Keratinocyte (primary cell): ENCODE data around the gene TSPAN17. TPM values are rescaled to one million over a fixed set of nuclear protein-coding genes. Genes with fewer than 3 reads are reported as not detected.

ENCODE experiments used
- DNase-seq: peaks from one replicate; pipeline ENCODE4 v3.0.0-alpha.2; 2011; ENCODE audit warnings: low read depth, missing footprints, low spot score
- FAIRE-seq: peaks from 2 replicates; lab custom pipeline; 2011; peaks lifted over from hg19 to GRCh38; lab: Jason Lieb, UNC
- H2AFZ ChIP-seq: 2 replicates; pipeline ENCODE4 v1.6.0; 2012; ENCODE audit warnings: low read length, control low read depth, inconsistent platforms; ENCODE audit not compliant: control insufficient read depth
- H3K27ac ChIP-seq: 2 replicates; pipeline ENCODE4 v1.5.1; 2011; ENCODE audit warnings: low read length; ENCODE audit not compliant: control insufficient read depth, insufficient read depth
- H3K27me3 ChIP-seq: 3 replicates; pipeline ENCODE4 v1.6.0; 2011; ENCODE audit warnings: low read length; ENCODE audit not compliant: control insufficient read depth, insufficient read depth; ENCODE audit errors: extremely low read depth
- H3K36me3 ChIP-seq, 2 experiments: 2 replicates in 1 of 2; 3 replicates in 1 of 2; pipeline ENCODE4 v1.5.1; 2011; ENCODE audit warnings: low read length in 2 of 2, mild to moderate bottlenecking in 1 of 2; ENCODE audit not compliant: control insufficient read depth in 2 of 2, insufficient read depth in 2 of 2; ENCODE audit errors: extremely low read depth in 1 of 2
- H3K4me1 ChIP-seq: 3 replicates; pipeline ENCODE4 v1.5.1; 2011; ENCODE audit warnings: low read length; ENCODE audit not compliant: control insufficient read depth, insufficient read depth; ENCODE audit errors: extremely low read depth
- H3K4me2 ChIP-seq: 3 replicates; pipeline ENCODE4 v1.6.0; 2011; ENCODE audit warnings: low read depth, low read length; ENCODE audit not compliant: control insufficient read depth, insufficient read depth; ENCODE audit errors: extremely low read depth
- H3K4me3 ChIP-seq, 3 experiments: fragments of 200-600 bp in 1 of 3; sonication (generic) in 1 of 3; 2 replicates in 2 of 3; 3 replicates in 1 of 3; pipeline ENCODE4 v1.5.1; 2011 to 2016; ENCODE audit warnings: low read length in 3 of 3, mild to moderate bottlenecking in 3 of 3, control low read depth in 2 of 3, inconsistent platforms in 1 of 3, low read depth in 1 of 3, mixed read lengths in 1 of 3, mixed run types in 1 of 3, moderate library complexity in 1 of 3; ENCODE audit not compliant: control insufficient read depth in 2 of 3, insufficient read depth in 2 of 3; ENCODE audit errors: extremely low read depth in 1 of 3
- H3K79me2 ChIP-seq: 2 replicates; pipeline ENCODE4 v1.6.0; 2012; ENCODE audit warnings: low read length; ENCODE audit not compliant: control insufficient read depth, insufficient read depth
- H3K9ac ChIP-seq: 3 replicates; pipeline ENCODE4 v1.6.0; 2011; ENCODE audit warnings: low read length; ENCODE audit not compliant: control insufficient read depth, insufficient read depth; ENCODE audit errors: extremely low read depth
- H3K9me1 ChIP-seq: 3 replicates; pipeline ENCODE4 v1.6.0; 2011; ENCODE audit warnings: low read length; ENCODE audit not compliant: control insufficient read depth, insufficient read depth; ENCODE audit errors: extremely low read depth
- H3K9me3 ChIP-seq: 2 replicates; pipeline ENCODE4 v1.5.1; 2012; ENCODE audit warnings: low read depth, low read length; ENCODE audit not compliant: control insufficient read depth
- H4K20me1 ChIP-seq: 3 replicates; pipeline ENCODE4 v1.6.0; 2011; ENCODE audit warnings: low read length; ENCODE audit not compliant: control insufficient read depth, insufficient read depth; ENCODE audit errors: extremely low read depth
- EZH2 ChIP-seq: IDR thresholded peaks from one replicate; pipeline ENCODE4 v1.6.1; 2012; ENCODE audit warnings: inconsistent platforms, mild to moderate bottlenecking, low read length, moderate library complexity
- dilution Hi-C: fragments of 300-500 bp; cut with MboI; formaldehyde crosslinking; loops from one replicate; pipeline ENCODE4 v1.7.0; 2020; ENCODE audit warnings: low sequenced_read_pairs; ENCODE audit not compliant: extremely low pct_ligation_motif_present
- polyA plus RNA-seq, 5 experiments: library from polyadenylated mRNA; depleted of rRNA in 3 of 5; stranded (reverse) in 3 of 5; stranded (forward) in 1 of 5; unstranded in 1 of 5; fragments of >200 nt; gene quantifications; 1 replicate in 1 of 5; 2 replicates in 3 of 5; 3 replicates in 1 of 5; pipeline versions ENCODE4 v1.2.1 to v1.2.3, GENCODE V29; 2011 to 2012; ENCODE audit warnings: missing spikeins in 2 of 5, low read depth in 1 of 5, low replicate concordance in 1 of 5
- TF ChIP-seq, protein P1 (sequence below), 3 experiments: IDR thresholded peaks in 1 of 3; conservative IDR thresholded peaks in 1 of 3; optimal IDR thresholded peaks in 1 of 3; 2 replicates in 2 of 3; 3 replicates in 1 of 3; pipeline versions ENCODE3 to v1.5.1; 2011; ENCODE audit warnings: low read length in 3 of 3, mild to moderate bottlenecking in 3 of 3, moderate library complexity in 2 of 3, control low read depth in 1 of 3, inconsistent platforms in 1 of 3; ENCODE audit not compliant: insufficient read depth in 2 of 3; ENCODE audit errors: extremely low read depth in 1 of 3

TSPAN17 gene
- polyA plus RNA-seq, 1 donor (not counting 4 experiments of a cell fraction or from before 2014, with no cell fraction given) = 53.1 TPM

DNA sequence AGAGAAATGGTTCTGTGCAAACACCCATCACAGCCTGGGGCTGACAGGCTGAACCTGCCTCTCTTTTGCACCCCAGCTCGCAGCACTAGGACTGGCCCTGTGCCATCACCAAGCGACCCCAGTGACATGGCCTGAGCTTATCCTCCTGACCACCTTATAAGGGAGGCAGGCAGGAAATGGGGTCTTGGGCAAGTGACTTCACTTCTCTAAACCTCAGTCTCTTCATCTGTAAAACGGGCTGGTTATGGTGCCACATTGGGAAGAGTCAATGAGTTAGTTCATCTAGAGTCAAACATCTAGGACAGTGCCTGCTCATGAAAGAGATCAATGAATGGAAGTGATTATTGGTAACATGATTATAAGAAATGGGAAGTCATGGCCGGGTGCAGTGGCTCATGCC, 23.1 kb upstream of the TSPAN17 start:
- no peaks in the 10 kb centered on the region for H3K9me3 ChIP-seq
- H3K4me3 ChIP-seq = no peak overlapping the region
- dilution Hi-C loops = no loop called here
- no peak overlapping the region for H3K27ac ChIP-seq
- TF ChIP-seq EZH2 = no peak
- TF ChIP-seq, protein P1, sequence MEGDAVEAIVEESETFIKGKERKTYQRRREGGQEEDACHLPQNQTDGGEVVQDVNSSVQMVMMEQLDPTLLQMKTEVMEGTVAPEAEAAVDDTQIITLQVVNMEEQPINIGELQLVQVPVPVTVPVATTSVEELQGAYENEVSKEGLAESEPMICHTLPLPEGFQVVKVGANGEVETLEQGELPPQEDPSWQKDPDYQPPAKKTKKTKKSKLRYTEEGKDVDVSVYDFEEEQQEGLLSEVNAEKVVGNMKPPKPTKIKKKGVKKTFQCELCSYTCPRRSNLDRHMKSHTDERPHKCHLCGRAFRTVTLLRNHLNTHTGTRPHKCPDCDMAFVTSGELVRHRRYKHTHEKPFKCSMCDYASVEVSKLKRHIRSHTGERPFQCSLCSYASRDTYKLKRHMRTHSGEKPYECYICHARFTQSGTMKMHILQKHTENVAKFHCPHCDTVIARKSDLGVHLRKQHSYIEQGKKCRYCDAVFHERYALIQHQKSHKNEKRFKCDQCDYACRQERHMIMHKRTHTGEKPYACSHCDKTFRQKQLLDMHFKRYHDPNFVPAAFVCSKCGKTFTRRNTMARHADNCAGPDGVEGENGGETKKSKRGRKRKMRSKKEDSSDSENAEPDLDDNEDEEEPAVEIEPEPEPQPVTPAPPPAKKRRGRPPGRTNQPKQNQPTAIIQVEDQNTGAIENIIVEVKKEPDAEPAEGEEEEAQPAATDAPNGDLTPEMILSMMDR (optimal IDR thresholded peaks at IDR 0.05 in 1 of 3, IDR thresholded peaks at IDR 0.05 in 1 of 3, conservative IDR thresholded peaks at IDR 0.05 in 1 of 3; ENCODE audit: extremely low read depth in 1 of 3, insufficient read depth in 2 of 3, low read length in 3 of 3) = no peak
- no peaks in the 10 kb centered on the region for H3K9me1 ChIP-seq
- H3K36me3 ChIP-seq = no peaks in the 10 kb centered on the region
- H3K4me2 ChIP-seq = no peak overlapping the region
- H4K20me1 ChIP-seq = peaks cover 4% of the 10 kb centered on the region
- H3K27me3 ChIP-seq = peaks cover 17% of the 10 kb centered on the region
- DNase-seq (no peak), FAIRE-seq (no peak)
- no peak overlapping the region for H3K9ac ChIP-seq
- H2AFZ ChIP-seq = no peak overlapping the region
- H3K4me1 ChIP-seq = peaks cover 46% of the 10 kb centered on the region
- no peaks in the 10 kb centered on the region for H3K79me2 ChIP-seq

DNA sequence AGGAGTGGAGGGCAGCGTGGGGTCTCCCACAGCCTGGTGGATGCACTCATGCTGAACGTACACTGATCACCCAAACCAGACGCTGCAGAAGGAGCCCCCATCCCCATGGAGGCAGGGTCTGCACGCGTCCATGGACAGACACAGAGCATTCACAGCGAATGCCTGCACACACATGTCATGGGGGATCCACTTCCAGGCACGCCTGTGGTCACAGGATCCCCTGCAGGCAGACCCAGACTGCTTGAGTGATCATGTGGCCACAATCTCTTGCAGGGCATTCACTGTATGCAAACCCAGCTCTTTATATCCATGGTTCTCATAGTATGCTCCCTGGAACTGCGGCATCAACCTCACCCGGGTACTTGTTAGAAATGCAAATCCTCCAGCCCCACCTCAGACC, 22.3 kb upstream of the TSPAN17 start:
- no peaks in the 10 kb centered on the region for H3K9me3 ChIP-seq
- no peaks in the 10 kb centered on the region for H3K79me2 ChIP-seq
- H3K27me3 ChIP-seq = peaks cover 16% of the 10 kb centered on the region
- no peaks in the 10 kb centered on the region for H3K9me1 ChIP-seq
- peaks cover 43% of the 10 kb centered on the region for H3K4me1 ChIP-seq
- TF ChIP-seq, protein P1 (optimal IDR thresholded peaks at IDR 0.05 in 1 of 3, IDR thresholded peaks at IDR 0.05 in 1 of 3, conservative IDR thresholded peaks at IDR 0.05 in 1 of 3; ENCODE audit: extremely low read depth in 1 of 3, insufficient read depth in 2 of 3, low read length in 3 of 3) = no peak
- TF ChIP-seq EZH2 = no peak
- no peak overlapping the region for H3K9ac ChIP-seq
- H4K20me1 ChIP-seq = peaks cover 4% of the 10 kb centered on the region
- no peak overlapping the region for H2AFZ ChIP-seq
- DNase-seq = no peak
- no peaks in the 10 kb centered on the region for H3K36me3 ChIP-seq
- no peak overlapping the region for H3K27ac ChIP-seq
- no peak overlapping the region for H3K4me3 ChIP-seq
- dilution Hi-C loops = no loop called here
- no peak for FAIRE-seq
- H3K4me2 ChIP-seq = no peak overlapping the region
